ENCODE data around the gene FGF2. TPM values are rescaled to one million over a fixed set of nuclear protein-coding genes. Genes with fewer than 3 reads are reported as not detected.

The FGF2 gene
- total RNA-seq, 2 donors from 2014 or later: 25.5 to 50.2 TPM

GRCh38 chr4:122822466-122822865 lies 4.2 kb upstream of the FGF2 start:
- ATAC-seq (ENCODE audit: insufficient number of reproducible peaks, low FRiP score, low read depth): no peak
- no peak for TF ChIP-seq CTCF (IDR thresholded peaks at IDR 0.05)
- peaks cover 0 to 13% of the 10 kb centered on the region in 2 donors for H3K4me1 ChIP-seq (ENCODE audit: control insufficient read depth in 1 of 2, low read depth in 2 of 2)
- no peak overlapping the region for H3K4me3 ChIP-seq
- no peak overlapping the region for H3K27ac ChIP-seq
- no peaks in the 10 kb centered on the region for H3K9me3 ChIP-seq
- DNase-seq (ENCODE audit: low spot score): no peak
- no peaks in the 10 kb centered on the region for H3K27me3 ChIP-seq (replicated peaks; ENCODE audit: insufficient read depth)
- H3K36me3 ChIP-seq: no peaks in the 10 kb centered on the region

- H3K27ac ChIP-seq: no peak overlapping the region
- H3K27me3 ChIP-seq (replicated peaks; ENCODE audit: insufficient read depth): no peaks in the 10 kb centered on the region
- TF ChIP-seq CTCF (IDR thresholded peaks at IDR 0.05): no peak
- ATAC-seq (ENCODE audit: insufficient number of reproducible peaks, low FRiP score, low read depth): no peak
- no peak for DNase-seq (ENCODE audit: low spot score)
- peaks cover 0 to 16% of the 10 kb centered on the region in 2 donors for H3K4me1 ChIP-seq (ENCODE audit: control insufficient read depth in 1 of 2, low read depth in 2 of 2)
- H3K9me3 ChIP-seq: no peaks in the 10 kb centered on the region
- H3K4me3 ChIP-seq: no peak overlapping the region
- H3K36me3 ChIP-seq: no peaks in the 10 kb centered on the region
These were observed 3.2 kb upstream of the FGF2 start for GRCh38 chr4:122823476-122823875.

GRCh38 chr4:122824616-122825015 lies 2.0 kb upstream of the FGF2 start:
- Histone ChIP-seq H3K4me1 (ENCODE audit: control insufficient read depth in 1 of 2, low read depth in 2 of 2) (peaks cover 0 to 28% of the 10 kb centered on the region in 2 donors), H3K36me3 (no peaks in the 10 kb centered on the region), H3K9me3 (no peaks in the 10 kb centered on the region), H3K27me3 (replicated peaks; ENCODE audit: insufficient read depth) (no peaks in the 10 kb centered on the region), H3K27ac (no peak overlapping the region), H3K4me3 (no peak overlapping the region)
- TF ChIP-seq CTCF (IDR thresholded peaks at IDR 0.05): no peak
- ATAC-seq (ENCODE audit: insufficient number of reproducible peaks, low FRiP score, low read depth) (no peak), DNase-seq (ENCODE audit: low spot score) (no peak)

GRCh38 chr4:122826079-122826527 lies 528 bp upstream of the FGF2 start:
- H3K36me3 ChIP-seq: no peaks in the 10 kb centered on the region
- ATAC-seq (ENCODE audit: insufficient number of reproducible peaks, low FRiP score, low read depth): peak; percentile 5
- no peak for DNase-seq (ENCODE audit: low spot score)
- peak overlapping the region; percentile 89 to 92 for H3K27ac ChIP-seq
- no peaks in the 10 kb centered on the region for H3K27me3 ChIP-seq (replicated peaks; ENCODE audit: insufficient read depth)
- peaks cover 3 to 36% of the 10 kb centered on the region in 2 donors for H3K4me1 ChIP-seq (ENCODE audit: control insufficient read depth in 1 of 2, low read depth in 2 of 2)
- no peaks in the 10 kb centered on the region for H3K9me3 ChIP-seq
- TF ChIP-seq CTCF (IDR thresholded peaks at IDR 0.05): no peak
- peak overlapping the region; percentile 94 for H3K4me3 ChIP-seq

GRCh38 chr4:122827258-122827878 lies 737 bp downstream of the FGF2 start:
- H3K4me1 ChIP-seq (ENCODE audit: control insufficient read depth in 1 of 2, low read depth in 2 of 2): peaks cover 8 to 47% of the 10 kb centered on the region in 2 donors
- no peaks in the 10 kb centered on the region for H3K36me3 ChIP-seq
- DNase-seq (ENCODE audit: low spot score) (no peak), ATAC-seq (ENCODE audit: insufficient number of reproducible peaks, low FRiP score, low read depth) (no peak)
- peak overlapping the region; percentile 94 for H3K4me3 ChIP-seq
- no peaks in the 10 kb centered on the region for H3K27me3 ChIP-seq (replicated peaks; ENCODE audit: insufficient read depth)
- H3K9me3 ChIP-seq: no peaks in the 10 kb centered on the region
- peak overlapping the region; percentile 89 to 92 for H3K27ac ChIP-seq
- TF ChIP-seq CTCF (IDR thresholded peaks at IDR 0.05): no peak

All from thoracic aorta (tissue), 2 donors.